RPMI7951 (cell line): ENCODE data around the gene SLC25A1. TPM values are rescaled to one million over a fixed set of nuclear protein-coding genes. Genes with fewer than 3 reads are reported as not detected.

Experiments used
- DNase-seq: peaks from one replicate; pipeline ENCODE4 v3.0.0-alpha.2; 2012; ENCODE audit warnings: low read depth
- total RNA-seq: library from RNA; depleted of rRNA; stranded (reverse); fragments of >200 nt; shearing (Covaris generic); gene quantifications from 2 replicates; pipeline ENCODE4 v1.2.3, GENCODE V29; 2014

Gene SLC25A1
- total RNA-seq, 1 experiment from 2014 or later: 70.0 TPM

DNA sequence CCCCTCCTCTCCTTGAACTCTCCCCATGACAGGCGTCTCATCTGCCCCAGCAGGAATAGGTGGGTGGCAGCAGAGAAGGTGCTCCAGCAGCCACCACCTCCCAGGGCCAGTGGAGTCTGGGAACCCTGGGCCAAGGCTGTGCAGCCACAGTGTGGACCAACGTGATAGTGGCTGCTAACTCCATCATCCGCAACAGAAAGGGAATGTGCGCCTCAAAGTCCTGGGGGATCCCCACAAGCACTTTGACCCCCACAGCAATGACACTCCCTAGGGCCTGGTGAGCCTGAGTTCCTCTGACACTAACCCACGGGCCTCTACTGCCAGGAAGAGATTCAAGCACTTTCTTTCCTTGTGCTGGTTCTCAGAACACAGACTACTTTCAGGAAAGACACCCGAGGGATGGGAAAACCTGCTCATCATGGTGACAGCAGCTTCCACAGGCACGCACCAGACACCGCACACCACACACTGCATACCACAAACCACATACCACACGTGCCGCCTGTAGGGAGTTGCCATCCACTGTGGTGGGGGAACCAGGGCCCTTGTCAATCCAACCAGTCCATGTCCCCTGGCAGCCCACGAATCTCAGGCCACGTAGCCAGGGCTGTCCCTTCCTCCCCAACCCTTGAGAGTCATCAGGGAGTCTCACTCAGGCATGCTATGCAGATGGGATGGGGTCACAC lies 3.4 kb upstream of the SLC25A1 start:
- DNase-seq: peak; percentile 19

DNA sequence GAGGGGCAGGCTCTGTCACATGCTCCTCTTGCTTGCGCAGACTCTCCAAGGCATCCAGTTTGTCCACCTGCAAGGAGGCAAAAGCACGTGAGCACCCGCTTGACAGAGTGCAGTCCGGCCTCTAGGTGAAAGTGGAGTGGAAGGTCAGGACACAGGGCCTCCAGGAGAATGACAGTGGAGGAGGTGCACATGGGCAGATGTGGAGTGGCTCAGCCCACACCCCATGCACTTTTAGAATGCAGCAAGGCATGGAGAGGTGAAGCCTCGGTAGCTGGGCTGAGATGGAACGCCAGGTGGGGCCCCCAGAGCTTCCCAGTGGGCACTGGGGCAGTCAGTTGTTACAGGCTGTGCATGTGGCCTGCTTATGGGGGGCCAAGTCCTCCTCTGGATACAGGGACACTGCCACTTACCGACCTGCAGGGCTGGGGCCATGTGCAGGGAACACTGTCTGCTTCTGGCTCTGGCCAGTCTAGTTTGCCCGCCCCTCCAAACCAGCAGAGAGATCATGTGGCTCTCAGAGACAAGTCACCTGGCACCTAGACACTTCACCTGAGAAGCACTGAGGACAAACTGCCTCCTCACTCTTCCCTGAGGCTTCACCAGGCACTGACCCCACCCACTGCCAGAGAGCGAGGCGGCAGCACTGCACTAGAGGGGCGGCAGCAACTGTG lies 2.3 kb upstream of the SLC25A1 start:
- no peak for DNase-seq

DNA sequence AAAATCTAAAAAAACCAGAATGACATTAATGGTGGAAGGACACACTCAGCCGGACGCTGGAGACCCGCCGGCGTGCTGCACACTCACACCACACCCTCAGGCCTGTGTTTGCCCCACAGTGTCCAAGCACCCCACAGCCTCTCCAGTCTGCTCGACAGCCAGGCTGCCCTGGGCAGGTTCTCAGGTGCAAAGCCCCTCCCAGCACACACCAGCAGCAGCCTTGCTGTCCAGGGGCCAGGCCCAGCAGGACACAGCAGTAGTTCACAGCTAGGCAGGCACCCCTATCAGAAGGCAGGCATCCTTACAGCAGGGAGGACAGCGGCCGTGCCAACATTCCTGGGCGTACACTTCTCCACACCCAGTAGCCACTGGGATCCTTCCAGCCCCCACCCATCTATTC lies 1.7 kb upstream of the SLC25A1 start:
- no peak for DNase-seq

DNA sequence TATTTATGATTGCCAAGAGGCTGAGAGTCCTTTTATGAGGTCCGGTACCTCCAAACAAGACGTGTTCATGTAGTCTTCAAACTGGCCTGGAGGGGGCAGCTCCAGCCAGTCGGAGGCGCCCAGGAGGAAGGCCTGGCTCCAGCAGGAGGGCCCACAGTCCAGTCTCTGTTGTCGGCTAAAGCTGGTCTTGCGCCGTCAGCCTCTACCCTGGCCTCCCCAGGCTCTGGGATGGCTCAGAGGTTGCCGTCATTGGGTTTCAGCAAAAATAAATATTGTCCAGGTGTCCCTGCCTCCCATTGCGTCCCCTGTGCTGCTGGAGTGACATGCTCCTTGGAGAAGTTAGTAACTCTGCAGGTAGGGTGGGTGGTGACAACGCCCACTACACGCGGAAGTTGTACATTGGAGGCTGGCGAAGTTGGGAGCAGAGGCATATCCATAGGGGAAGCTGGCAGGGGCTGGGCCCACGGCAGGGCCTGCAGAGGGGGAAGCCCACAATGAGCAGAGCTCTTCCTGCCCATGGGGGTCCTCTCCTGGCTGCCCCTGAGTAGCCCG lies 1.0 kb upstream of the SLC25A1 start:
- peak; percentile 73 for DNase-seq

DNA sequence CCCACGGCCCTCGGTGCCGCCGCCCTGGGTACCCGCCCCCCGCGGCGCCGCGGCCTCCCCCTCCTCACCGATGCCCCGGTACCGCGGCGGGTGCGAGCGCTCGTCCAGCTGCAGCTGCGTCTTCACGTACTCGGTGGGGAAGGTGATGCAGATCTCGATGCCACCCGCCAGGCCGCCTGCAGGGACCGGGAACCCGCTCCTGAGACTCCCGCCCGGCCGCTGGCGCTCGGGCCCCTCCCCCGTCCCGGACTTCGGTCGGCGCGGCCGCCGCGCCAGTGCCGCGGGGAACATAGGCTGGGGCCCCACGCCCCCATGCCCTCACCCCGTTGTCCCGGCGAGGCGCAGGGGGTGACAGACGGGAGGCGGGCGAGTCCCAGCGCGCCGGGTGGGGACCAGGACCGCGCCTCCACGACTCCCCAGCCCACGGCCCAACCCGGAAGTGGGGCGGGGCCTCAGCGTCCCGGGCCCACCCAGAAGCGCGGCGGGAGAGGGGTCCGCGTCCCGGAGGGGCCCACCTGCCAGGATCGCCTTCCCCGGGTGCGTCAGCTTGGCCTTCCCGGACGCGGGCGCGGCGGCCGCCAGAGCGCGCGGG lies 375 bp downstream of the SLC25A1 start:
- DNase-seq: peak; percentile 41

DNA sequence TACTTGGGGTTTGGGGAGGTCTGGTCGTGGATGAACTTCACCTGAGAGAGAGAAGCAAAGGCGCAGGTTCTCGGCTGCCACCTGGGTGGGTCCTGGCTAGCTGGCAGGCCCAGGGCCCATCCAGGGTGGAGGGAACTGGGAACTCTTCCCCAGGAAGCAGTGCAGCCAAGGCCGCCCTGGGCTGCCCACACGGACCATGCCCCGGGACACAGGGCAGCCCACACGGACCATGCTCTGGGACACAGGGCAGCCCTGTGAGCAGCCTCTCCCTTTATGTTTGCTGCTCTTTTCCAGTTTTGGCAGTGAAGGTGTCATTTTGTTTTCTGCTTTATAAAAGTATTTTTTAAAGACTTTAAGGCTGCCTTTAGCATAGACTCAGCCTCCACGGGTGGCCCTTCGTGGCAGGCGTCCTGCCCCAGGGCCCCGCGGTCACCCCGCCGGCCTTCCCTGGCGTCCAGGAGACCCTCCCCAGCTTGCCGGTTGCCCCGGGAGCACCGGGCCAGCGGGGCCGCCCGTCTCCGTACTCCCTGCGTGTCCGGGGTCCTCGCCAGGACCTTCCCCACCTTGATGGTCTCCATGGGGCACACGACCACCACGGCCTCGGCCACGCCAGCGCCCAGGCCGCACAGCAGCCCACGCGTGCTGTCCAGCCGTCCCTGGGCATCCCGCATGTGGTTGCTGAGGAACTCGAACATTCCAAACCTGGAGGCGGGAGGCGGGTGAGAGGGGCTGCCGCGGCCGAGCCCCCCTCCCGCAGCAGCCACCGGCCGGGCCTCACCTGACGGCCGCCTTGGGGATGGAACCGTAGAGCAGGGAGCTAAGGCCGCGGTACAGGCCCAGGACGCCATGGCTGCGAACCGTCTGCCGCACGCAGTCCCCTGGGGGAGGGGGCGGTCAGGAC lies 1.1 kb downstream of the SLC25A1 start:
- DNase-seq: no peak

DNA sequence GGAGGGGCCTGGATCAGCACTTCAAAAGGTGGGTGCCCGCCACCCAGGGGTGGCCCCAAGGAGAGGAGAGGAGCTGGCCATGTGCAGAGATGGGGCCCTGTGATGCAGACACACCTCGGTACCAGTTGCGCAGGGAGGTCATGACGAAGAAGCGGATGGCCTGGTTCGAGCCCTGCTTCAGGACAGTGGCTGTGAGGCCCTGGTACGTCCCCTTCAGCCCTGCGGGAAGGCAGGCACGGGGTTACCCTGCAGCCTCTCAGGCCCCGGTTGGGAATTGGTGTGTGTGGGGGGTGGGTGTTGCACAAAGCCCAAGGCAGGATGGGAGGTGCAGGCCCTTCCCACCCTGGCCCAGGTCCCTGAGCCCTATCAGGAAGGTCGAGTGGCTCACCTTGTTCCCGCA lies 1.8 kb downstream of the SLC25A1 start:
- DNase-seq: no peak

DNA sequence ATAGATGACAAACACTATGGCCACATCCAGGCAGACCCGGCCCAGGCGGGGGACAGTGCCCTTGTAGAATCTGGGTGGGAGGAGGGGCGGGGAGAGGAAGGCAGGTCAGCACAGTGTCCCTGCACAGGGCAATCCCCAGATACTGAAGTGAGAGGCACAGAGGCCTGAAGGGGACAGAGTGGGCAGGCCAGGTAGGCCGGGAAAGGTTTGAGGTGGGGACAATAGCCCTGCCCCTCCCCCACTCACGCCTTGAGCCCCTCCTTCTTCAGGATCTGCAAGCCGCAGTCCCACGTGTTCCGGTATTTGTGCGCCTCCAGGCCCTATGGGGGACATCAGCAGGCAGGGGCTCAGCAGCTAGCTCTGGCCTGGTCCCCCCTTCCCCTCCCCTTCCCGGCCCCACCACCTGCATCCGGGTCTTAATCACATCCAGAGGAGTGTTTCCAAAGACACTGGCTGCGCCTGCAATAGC lies 2.3 kb downstream of the SLC25A1 start:
- DNase-seq: no peak

DNA sequence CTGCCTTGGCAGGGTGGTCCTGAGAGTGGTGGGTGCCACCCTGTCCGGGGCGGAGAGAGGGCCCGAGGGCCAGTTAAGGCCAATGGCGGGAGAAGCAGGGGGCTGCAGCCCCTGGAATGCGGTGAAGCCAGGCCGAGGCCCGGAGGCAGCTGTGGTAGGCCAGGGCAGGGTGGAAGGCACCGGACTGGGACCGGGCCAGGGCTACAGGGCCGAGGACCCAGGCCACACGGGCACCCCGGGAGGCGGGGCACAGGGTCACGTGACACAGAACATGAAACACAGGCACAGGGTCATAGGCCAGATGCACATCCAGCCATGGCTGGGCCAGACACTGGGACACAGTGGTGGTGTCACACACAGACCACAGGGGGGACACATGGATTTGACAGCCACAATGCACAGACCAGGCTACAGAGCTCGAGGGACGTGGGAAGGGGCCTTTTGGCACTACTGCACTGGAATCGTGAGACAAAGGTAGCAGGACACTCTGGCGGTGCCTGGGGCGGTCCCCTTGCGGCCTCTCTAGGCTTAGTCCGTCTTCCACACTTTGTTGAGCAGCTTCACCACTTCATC lies 2.8 kb downstream of the SLC25A1 start:
- no peak for DNase-seq

DNA sequence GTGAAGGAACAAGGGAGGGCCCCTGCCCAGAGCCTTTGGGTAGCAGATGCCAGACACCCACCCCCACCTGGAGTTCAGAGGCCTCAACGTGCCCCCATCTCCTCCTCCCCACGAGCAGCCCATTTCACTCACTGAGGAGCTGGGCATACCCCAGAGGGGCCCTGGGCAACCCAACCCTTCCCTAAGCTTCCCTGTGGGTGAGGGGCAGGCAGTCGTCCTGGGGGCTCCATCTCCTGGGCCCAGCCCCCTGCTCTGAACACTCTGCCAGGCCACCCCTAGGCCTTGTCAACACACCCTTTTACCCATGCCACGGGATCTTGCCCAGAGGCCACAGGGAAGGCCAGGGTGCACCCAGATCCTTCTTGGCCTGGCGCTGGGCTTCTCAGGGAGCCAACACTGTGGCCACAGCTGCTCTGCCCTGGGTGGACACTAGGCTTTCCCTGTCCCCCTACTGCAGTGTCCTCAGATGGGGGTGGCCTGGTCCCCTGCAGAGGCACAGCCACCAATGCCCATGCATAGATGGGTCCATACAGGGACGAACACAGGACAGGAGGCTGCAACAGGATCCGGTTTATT lies 3.4 kb downstream of the SLC25A1 start:
- DNase-seq: no peak

DNA sequence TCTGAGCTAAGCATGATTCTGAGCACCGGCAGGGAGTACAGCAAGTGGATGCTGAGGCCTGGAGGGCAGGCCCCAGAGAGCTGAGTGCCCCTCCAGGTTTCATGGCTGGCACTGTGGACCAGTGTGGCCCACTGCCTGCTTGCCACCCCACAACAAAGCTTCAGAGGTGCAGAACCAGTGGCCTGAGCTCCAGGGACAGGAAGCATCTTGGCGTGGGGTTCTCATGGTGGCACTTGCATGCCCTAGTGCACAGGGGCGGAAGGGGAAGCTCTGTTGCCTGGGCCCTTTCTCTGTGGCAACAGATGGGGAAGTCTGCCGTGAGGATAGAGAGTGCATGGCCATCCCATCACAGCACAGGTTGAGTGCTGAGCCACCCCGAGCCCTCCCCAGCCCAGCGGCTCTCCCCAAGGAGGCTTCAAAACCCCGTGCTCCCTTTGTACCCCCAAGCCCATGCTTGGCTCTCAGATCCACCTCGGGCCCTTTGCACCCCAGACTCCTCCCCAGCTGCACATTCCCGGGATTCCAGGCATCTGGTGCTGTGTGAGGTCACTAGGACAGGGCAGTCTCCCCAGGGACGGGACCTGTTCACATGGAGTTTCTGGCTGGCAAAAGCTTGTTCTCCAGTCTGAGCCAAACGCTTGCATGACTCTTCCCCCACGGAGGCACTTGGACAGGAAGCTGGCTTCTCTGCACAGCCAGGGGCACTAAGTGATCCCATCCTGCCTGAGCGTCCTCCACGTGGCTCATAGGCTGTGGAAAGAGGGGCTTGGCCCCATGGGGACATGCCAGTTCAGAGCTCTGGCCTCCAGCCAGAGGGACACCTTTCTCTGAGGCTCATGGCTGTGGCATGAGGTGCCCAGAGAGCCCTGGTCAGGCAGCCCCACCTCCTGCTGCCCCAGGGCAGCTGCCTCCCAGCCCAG lies 4.2 kb downstream of the SLC25A1 start:
- peak; percentile 68 for DNase-seq

DNA sequence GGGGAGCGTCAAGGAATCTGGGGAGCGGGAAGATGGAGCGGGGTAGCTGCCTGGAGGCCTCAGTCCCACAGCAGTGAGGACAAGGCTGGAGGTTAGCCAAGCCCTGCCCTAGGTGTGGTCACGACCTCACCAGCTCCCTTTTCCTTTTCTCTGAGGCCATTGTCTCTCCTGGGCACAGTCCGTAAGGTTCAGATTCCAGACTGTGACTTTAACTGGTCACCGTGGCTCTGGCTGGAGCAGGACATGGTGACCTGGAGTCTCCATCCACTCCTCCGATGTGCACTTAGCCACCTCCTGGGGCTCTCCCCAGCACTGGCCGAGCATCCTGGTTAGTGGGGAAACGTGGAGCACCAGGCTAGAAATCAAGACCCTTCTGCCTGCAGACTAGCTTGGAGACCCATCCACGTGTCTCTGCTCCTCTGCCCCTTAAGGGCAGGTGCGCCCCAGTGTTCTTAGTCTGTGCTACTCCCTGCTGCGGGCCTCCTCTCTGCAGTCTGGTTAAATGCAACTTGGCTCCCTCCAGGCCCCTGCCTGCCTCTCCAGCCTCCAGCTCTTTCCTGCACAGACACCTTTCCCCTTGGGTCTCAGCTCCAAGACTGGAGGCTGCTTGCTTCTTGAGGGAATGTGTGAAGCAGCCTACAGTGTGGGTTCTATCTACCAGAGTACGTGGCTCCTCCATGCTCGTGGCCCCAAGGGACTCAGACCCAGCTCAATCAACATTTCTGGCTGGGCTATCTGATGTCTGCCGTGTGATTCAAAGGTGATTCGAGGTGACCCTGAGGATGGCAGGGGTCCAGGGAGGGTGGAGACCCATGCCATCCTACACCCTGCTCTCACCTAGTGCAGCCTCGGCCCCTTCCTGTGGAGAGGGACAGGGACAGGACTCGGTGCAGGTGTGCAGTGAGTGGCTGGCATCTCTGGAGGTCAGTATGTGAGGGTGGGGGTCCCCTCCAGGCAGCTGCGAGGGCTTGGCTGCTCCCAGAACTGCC lies 5.2 kb downstream of the SLC25A1 start:
- DNase-seq: no peak

DNA sequence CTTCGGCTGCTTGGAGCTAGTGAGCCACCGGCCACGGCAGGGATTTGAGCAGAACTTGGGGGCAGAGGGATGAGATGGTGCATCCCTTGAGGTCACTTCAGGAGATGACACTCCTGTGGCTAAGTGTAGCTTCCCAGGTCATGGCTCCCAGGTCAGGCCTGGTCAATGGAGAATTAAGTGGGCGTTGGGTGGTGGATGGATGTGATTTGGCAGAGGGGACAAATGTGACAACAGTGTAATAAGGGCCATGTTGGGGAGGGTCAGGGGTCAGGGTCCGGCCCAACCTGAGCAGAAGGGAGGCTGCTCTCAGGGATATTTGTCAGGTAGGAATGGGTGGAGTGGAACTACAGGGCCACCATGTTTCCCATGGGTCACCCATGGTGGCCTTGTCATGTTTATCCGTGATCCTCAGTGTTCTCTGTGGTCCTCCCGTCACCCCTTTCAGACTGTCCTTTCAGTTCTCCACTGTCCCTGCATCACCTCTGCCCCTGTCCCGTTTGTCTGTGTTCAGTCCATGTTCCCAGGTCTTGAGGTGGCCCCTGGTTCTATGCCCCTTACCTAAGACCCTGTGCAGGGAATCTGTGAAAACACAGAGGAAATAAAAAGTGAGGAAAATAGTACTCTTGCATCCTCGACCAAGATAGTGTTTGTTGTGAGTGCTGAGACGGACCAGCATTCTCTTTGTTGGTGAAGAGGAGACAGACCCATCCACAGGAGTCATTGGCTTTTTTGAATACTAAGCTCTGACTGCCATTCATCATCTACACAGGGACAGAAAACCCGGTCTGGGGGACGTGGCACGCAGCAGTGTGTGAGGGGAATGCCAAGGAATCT lies 6.1 kb downstream of the SLC25A1 start:
- no peak for DNase-seq

DNA sequence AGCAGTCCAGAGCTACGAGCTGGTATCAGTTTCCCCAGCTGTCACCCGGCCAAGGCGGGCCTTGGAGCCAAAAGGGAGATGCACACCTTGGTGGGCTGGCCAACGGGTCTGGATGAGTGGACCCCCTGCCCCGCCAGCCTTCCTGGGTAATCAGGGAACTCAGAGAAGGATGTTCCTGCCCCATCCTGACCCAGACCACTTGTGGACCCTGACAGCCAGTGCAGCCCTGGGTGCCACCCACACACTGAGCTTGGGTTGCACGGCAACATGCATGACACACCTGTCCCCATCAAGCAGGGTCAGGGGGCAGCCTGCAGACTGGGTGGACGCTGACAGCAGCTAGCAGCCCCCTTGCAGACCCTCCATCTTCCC lies 8.6 kb downstream of the SLC25A1 start:
- DNase-seq: no peak

DNA sequence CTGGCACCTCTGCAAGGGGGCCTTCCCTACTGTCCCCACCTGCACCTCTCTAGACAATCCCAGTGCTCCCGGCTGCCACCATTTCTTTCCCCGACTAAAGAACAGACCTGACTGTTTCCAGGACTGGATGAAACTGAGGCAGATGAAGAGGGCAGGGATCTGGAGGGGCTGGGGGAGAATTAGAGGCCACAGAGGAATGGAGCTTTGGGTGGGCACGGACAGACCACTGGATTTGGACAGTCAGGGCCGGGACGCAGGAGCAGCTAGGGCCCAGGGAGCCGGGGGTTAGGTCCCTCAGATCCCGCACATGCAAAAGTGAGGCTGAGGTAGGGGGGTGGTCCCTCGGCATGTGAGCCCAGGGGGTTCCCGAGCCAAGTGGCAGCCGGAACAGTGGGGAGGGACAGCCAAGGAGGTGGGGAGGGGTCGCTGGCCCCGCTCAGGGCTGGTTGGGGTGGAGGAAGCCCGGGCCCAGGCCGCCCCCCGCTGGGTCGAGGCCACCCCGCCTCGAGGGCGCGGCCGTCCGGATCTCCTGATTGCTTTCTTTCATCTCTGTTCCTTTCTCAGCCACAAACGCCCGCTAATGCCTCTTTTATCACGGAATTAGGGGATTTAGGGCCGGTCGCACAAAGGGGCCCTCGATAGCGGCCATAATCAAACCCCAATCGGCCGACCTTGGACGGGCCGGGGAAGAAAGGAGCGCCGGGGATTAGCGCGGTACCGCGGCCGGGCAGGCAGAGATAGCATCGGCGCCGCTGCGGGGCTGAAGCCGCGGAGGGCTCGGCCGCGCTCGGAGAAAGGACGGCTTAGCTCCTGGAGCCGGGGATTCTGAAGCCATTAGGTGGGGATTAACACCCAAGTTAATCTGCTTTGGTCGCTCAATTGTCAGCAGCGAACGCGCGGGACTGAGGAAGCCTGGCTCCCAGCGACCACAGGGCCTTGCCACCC lies 9.3 kb downstream of the SLC25A1 start:
- no peak for DNase-seq

DNA sequence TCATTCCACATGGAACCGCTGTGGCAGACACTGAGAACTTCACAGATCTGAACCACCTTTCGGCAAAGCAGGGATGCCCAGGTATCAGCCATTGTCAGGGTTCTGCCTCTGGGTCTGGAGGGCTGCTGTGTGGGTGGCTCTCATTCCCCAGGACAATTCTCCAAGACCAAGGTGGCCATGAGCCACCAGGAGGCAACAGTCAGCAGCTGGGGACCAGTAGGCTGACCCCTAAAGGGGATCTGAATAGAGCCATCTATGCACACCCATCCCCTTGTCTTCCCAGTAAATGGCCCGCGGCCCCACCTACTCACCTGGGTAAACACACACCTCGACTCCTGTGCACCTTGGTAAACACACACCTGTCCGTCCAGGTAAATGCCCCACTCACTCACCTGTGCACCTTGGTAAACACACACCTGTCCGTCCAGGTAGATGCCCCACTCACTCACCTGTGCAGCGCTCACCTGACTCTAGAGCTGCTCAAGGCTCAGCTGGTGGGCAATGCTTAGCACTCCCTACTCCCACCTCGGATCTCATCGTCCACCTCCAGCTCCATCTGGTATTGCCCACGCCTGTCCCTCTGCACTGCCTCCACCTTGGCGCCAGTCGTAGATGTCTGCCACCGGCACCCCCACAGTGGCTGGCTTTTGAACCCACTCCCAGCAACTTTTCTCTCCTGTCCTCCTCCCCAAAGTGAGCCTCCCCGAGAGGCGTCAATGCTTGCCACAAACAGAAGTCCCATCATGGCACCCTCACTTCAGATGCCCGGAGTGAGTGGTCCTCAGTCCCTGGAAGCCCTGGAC lies 10.2 kb downstream of the SLC25A1 start:
- DNase-seq: no peak
